Measurements from ENCODE around the gene ZDHHC7. TPM values are rescaled to one million over a fixed set of nuclear protein-coding genes. Genes with fewer than 3 reads are reported as not detected.

The ZDHHC7 gene
- total and polyA plus RNA-seq, 5 donors from 2014 or later, result 26.0 to 42.6 (median 37.4) TPM

GRCh38 chr16:85011846-85012284 is 530 bp upstream of the ZDHHC7 start:
- DNase-seq (no peak), ATAC-seq (ENCODE audit: low read depth in 2 of 2) (no peak)
- Mint-ChIP-seq H3K9me3 (peaks cover 0 to 5% (median 0%) of the 10 kb centered on the region in 7 donors), H3K27me3 (peaks cover 9% of the 10 kb centered on the region), H3K4me3 (peak overlapping the region; percentile 92 to 97 (median 96)), H3K36me3 (peaks cover 4% of the 10 kb centered on the region), H3K4me1 (peaks cover 15 to 48% (median 34%) of the 10 kb centered on the region in 4 donors), H3K27ac (peak overlapping the region; percentile 98 to 99 (median 98))
- Histone ChIP-seq H3K9me3 (ENCODE audit: control insufficient read depth in 2 of 2, low read length in 2 of 2) (no peaks in the 10 kb centered on the region), H3K4me1 (ENCODE audit: control insufficient read depth, insufficient read depth, low read length, poor library complexity, severe bottlenecking) (peaks cover 31% of the 10 kb centered on the region), H3K27me3 (ENCODE audit: control insufficient read depth, insufficient read depth, low read length) (no peaks in the 10 kb centered on the region), H3K4me3 (ENCODE audit: low read depth, low read length) (peak overlapping the region; percentile 84), H3K36me3 (ENCODE audit: control insufficient read depth, insufficient read depth, low read length) (peaks cover under 1% of the 10 kb centered on the region), H3K27ac (ENCODE audit: insufficient read depth, low read length, poor library complexity, severe bottlenecking) (peak overlapping the region; percentile 97)

GRCh38 chr16:85010446-85010930 is 847 bp downstream of the ZDHHC7 start:
- H3K9me3 ChIP-seq (ENCODE audit: control insufficient read depth in 2 of 2, low read length in 2 of 2), result no peaks in the 10 kb centered on the region
- H3K4me1 ChIP-seq (ENCODE audit: control insufficient read depth, insufficient read depth, low read length, poor library complexity, severe bottlenecking), result peaks cover 24% of the 10 kb centered on the region
- DNase-seq (no peak), ATAC-seq (ENCODE audit: low read depth in 2 of 2) (no peak)
- H3K27ac ChIP-seq (ENCODE audit: insufficient read depth, low read length, poor library complexity, severe bottlenecking), result peak overlapping the region; percentile 97
- Mint-ChIP-seq H3K27ac (peak overlapping the region; percentile 95 to 98 (median 98)), H3K9me3 (peaks cover 0 to 3% (median 0%) of the 10 kb centered on the region in 7 donors), H3K4me1 (peaks cover 18 to 51% (median 37%) of the 10 kb centered on the region in 4 donors), H3K4me3 (peak overlapping the region; percentile 96 to 98 (median 96)), H3K36me3 (peaks cover 7% of the 10 kb centered on the region), H3K27me3 (peaks cover 9% of the 10 kb centered on the region)
- peaks cover 2% of the 10 kb centered on the region for H3K36me3 ChIP-seq (ENCODE audit: control insufficient read depth, insufficient read depth, low read length)
- H3K4me3 ChIP-seq (ENCODE audit: low read depth, low read length), result peak overlapping the region; percentile 80
- no peaks in the 10 kb centered on the region for H3K27me3 ChIP-seq (ENCODE audit: control insufficient read depth, insufficient read depth, low read length)

- Histone ChIP-seq H3K27ac (ENCODE audit: insufficient read depth, low read length, poor library complexity, severe bottlenecking) (no peak overlapping the region), H3K36me3 (ENCODE audit: control insufficient read depth, insufficient read depth, low read length) (peaks cover 6% of the 10 kb centered on the region), H3K9me3 (ENCODE audit: control insufficient read depth in 2 of 2, low read length in 2 of 2) (no peaks in the 10 kb centered on the region), H3K27me3 (ENCODE audit: control insufficient read depth, insufficient read depth, low read length) (no peaks in the 10 kb centered on the region), H3K4me3 (ENCODE audit: low read depth, low read length) (no peak overlapping the region), H3K4me1 (ENCODE audit: control insufficient read depth, insufficient read depth, low read length, poor library complexity, severe bottlenecking) (peaks cover 34% of the 10 kb centered on the region)
- peak overlapping the region in 2 of 4 donors; percentile 46 to 76 for H3K4me3 Mint-ChIP-seq
- peaks cover 4% of the 10 kb centered on the region for H3K27me3 Mint-ChIP-seq
- peaks cover 21 to 71% (median 51%) of the 10 kb centered on the region in 4 donors for H3K4me1 Mint-ChIP-seq
- peaks cover 11% of the 10 kb centered on the region for H3K36me3 Mint-ChIP-seq
- ATAC-seq (ENCODE audit: low read depth in 2 of 2), result no peak
- H3K27ac Mint-ChIP-seq, result peak overlapping the region in 1 of 3 donors; percentile 32
- DNase-seq, result no peak
- H3K9me3 Mint-ChIP-seq, result peaks cover 0 to 3% (median 0%) of the 10 kb centered on the region in 7 donors
Observed at GRCh38 chr16:85008271-85008670, 3.1 kb downstream of the ZDHHC7 start.

GRCh38 chr16:85007496-85008214 is 3.7 kb downstream of the ZDHHC7 start:
- ATAC-seq (ENCODE audit: low read depth in 2 of 2) (no peak), DNase-seq (no peak)
- Histone ChIP-seq H3K4me1 (ENCODE audit: control insufficient read depth, insufficient read depth, low read length, poor library complexity, severe bottlenecking) (peaks cover 40% of the 10 kb centered on the region), H3K4me3 (ENCODE audit: low read depth, low read length) (no peak overlapping the region), H3K27me3 (ENCODE audit: control insufficient read depth, insufficient read depth, low read length) (no peaks in the 10 kb centered on the region), H3K9me3 (ENCODE audit: control insufficient read depth in 2 of 2, low read length in 2 of 2) (no peaks in the 10 kb centered on the region), H3K27ac (ENCODE audit: insufficient read depth, low read length, poor library complexity, severe bottlenecking) (no peak overlapping the region), H3K36me3 (ENCODE audit: control insufficient read depth, insufficient read depth, low read length) (peaks cover 6% of the 10 kb centered on the region)
- Mint-ChIP-seq H3K27ac (peak overlapping the region in 1 of 3 donors; percentile 69), H3K4me3 (peak overlapping the region in 2 of 4 donors; percentile 3 to 76), H3K36me3 (peaks cover 11% of the 10 kb centered on the region), H3K27me3 (peaks cover 4% of the 10 kb centered on the region), H3K4me1 (peaks cover 25 to 76% (median 55%) of the 10 kb centered on the region in 4 donors), H3K9me3 (peaks cover 0 to 3% (median 0%) of the 10 kb centered on the region in 7 donors)

- Mint-ChIP-seq H3K27ac (peak overlapping the region in 1 of 3 donors; percentile 52), H3K4me3 (peak overlapping the region in 1 of 4 donors; percentile 76), H3K9me3 (no peaks in the 10 kb centered on the region), H3K36me3 (peaks cover 11% of the 10 kb centered on the region), H3K4me1 (peaks cover 30 to 82% (median 58%) of the 10 kb centered on the region in 4 donors), H3K27me3 (peaks cover 3% of the 10 kb centered on the region)
- Histone ChIP-seq H3K27ac (ENCODE audit: insufficient read depth, low read length, poor library complexity, severe bottlenecking) (no peak overlapping the region), H3K9me3 (ENCODE audit: control insufficient read depth in 2 of 2, low read length in 2 of 2) (no peaks in the 10 kb centered on the region), H3K36me3 (ENCODE audit: control insufficient read depth, insufficient read depth, low read length) (peaks cover 11% of the 10 kb centered on the region), H3K27me3 (ENCODE audit: control insufficient read depth, insufficient read depth, low read length) (no peaks in the 10 kb centered on the region), H3K4me3 (ENCODE audit: low read depth, low read length) (no peak overlapping the region), H3K4me1 (ENCODE audit: control insufficient read depth, insufficient read depth, low read length, poor library complexity, severe bottlenecking) (peaks cover 39% of the 10 kb centered on the region)
- DNase-seq (no peak), ATAC-seq (ENCODE audit: low read depth in 2 of 2) (no peak)
Observed at GRCh38 chr16:85006639-85007038, 4.7 kb downstream of the ZDHHC7 start.

- DNase-seq (no peak), ATAC-seq (ENCODE audit: low read depth in 2 of 2) (no peak)
- Mint-ChIP-seq H3K4me1 (peaks cover 27 to 86% (median 58%) of the 10 kb centered on the region in 4 donors), H3K9me3 (no peaks in the 10 kb centered on the region), H3K4me3 (peak overlapping the region in 3 of 4 donors; percentile 10 to 52 (median 43)), H3K27ac (peak overlapping the region in 1 of 3 donors; percentile 62), H3K36me3 (peaks cover 7% of the 10 kb centered on the region), H3K27me3 (no peaks in the 10 kb centered on the region)
- Histone ChIP-seq H3K27me3 (ENCODE audit: control insufficient read depth, insufficient read depth, low read length) (no peaks in the 10 kb centered on the region), H3K27ac (ENCODE audit: insufficient read depth, low read length, poor library complexity, severe bottlenecking) (no peak overlapping the region), H3K4me3 (ENCODE audit: low read depth, low read length) (no peak overlapping the region), H3K4me1 (ENCODE audit: control insufficient read depth, insufficient read depth, low read length, poor library complexity, severe bottlenecking) (peaks cover 33% of the 10 kb centered on the region), H3K9me3 (ENCODE audit: control insufficient read depth in 2 of 2, low read length in 2 of 2) (no peaks in the 10 kb centered on the region), H3K36me3 (ENCODE audit: control insufficient read depth, insufficient read depth, low read length) (peaks cover 12% of the 10 kb centered on the region)
Observed at GRCh38 chr16:85005285-85006069, 5.9 kb downstream of the ZDHHC7 start.

- H3K4me3 ChIP-seq (ENCODE audit: low read depth, low read length), result no peak overlapping the region
- no peaks in the 10 kb centered on the region for H3K9me3 Mint-ChIP-seq
- H3K36me3 Mint-ChIP-seq, result peaks cover 7% of the 10 kb centered on the region
- peaks cover 23 to 82% (median 57%) of the 10 kb centered on the region in 4 donors for H3K4me1 Mint-ChIP-seq
- no peak overlapping the region for H3K27ac ChIP-seq (ENCODE audit: insufficient read depth, low read length, poor library complexity, severe bottlenecking)
- H3K4me1 ChIP-seq (ENCODE audit: control insufficient read depth, insufficient read depth, low read length, poor library complexity, severe bottlenecking), result peaks cover 25% of the 10 kb centered on the region
- no peaks in the 10 kb centered on the region for H3K27me3 ChIP-seq (ENCODE audit: control insufficient read depth, insufficient read depth, low read length)
- H3K27me3 Mint-ChIP-seq, result no peaks in the 10 kb centered on the region
- no peak for DNase-seq
- peak overlapping the region in 2 of 3 donors; percentile 60 to 75 for H3K27ac Mint-ChIP-seq
- H3K9me3 ChIP-seq (ENCODE audit: control insufficient read depth in 2 of 2, low read length in 2 of 2), result no peaks in the 10 kb centered on the region
- peak overlapping the region in 2 of 4 donors; percentile 10 to 43 for H3K4me3 Mint-ChIP-seq
- peaks cover 12% of the 10 kb centered on the region for H3K36me3 ChIP-seq (ENCODE audit: control insufficient read depth, insufficient read depth, low read length)
- ATAC-seq (ENCODE audit: low read depth in 2 of 2), result no peak
Observed at GRCh38 chr16:85004587-85005205, 6.6 kb downstream of the ZDHHC7 start.
